OCI-LY7 (cell line): ENCODE measurements around the gene RASGRP1.

Experiments
- EZH2phosphoT487 ChIP-seq: fragments of 200-600 bp; sonication (generic); IDR thresholded peaks from 2 replicates; pipeline ENCODE4 v1.6.1; 2018; ENCODE audit warnings: low read depth, borderline replicate concordance, mild to moderate bottlenecking, mixed run types, antibody characterized with exemption, low read length, moderate library complexity, mixed read lengths
- TF ChIP-seq, protein P1 (sequence below): fragments of 200-600 bp; sonication (generic); conservative IDR thresholded peaks from 2 replicates; pipeline ENCODE4 v1.5.1; 2014; ENCODE audit warnings: mild to moderate bottlenecking, antibody characterized with exemption, low read length, moderate library complexity, mixed read lengths

DNA sequence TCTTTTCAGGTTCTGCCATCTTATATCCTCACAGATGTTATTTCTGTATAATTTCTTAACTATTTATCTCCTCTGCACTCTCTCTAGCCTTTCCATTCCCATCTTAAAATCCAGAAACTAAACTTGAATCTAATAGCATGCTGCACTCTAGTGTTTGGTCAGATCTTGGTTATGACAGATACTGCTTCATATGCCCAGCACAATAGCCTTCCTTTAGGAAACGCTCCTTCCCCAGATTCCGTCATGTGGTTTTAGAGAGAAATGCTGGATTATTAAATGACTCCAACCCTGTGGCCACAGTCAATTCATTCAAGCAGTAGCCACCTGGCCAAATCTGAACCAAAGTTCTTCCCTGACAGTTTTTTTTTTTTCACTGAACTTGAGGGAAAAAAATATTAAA is 19.4 kb downstream of the RASGRP1 start:
- TF ChIP-seq, protein P1, sequence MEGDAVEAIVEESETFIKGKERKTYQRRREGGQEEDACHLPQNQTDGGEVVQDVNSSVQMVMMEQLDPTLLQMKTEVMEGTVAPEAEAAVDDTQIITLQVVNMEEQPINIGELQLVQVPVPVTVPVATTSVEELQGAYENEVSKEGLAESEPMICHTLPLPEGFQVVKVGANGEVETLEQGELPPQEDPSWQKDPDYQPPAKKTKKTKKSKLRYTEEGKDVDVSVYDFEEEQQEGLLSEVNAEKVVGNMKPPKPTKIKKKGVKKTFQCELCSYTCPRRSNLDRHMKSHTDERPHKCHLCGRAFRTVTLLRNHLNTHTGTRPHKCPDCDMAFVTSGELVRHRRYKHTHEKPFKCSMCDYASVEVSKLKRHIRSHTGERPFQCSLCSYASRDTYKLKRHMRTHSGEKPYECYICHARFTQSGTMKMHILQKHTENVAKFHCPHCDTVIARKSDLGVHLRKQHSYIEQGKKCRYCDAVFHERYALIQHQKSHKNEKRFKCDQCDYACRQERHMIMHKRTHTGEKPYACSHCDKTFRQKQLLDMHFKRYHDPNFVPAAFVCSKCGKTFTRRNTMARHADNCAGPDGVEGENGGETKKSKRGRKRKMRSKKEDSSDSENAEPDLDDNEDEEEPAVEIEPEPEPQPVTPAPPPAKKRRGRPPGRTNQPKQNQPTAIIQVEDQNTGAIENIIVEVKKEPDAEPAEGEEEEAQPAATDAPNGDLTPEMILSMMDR = no peak
- TF ChIP-seq EZH2phosphoT487 = no peak
